ENCODE data around the gene TEAD3.

DNA sequence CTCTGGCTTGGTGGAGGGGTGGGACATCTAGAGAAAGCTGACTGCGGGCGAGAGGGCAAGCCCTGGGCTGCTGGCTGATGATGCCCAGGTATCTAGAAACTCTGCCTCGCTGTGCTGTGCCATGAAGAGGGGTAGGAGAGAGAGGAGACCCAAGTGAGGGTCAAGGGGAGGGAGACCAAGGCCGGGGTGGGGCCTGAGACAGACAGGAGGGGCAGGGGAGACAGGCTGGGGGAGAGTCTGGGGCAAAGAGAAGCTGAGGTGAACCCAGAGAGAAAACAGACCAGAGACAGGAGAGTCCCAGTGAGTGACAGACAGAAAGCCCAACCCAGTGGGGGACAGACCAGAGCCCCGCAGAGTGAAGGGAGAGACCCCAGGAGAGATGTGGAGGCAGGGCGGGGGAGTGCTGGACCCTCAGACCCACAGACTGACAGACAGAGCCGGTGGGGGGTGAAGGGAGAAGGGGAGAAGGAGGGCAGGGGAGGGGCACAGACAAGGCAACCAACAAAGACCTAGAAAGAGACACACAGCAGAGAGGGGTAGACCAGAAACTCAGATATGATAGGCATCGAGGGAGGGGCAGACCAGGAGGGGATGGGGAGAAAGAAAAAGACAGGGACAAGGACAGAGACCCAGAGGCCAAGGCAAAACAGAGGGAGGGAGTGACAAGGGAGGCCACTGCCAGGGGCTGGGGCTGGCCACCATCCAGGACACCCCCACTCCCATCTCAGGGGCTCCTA lies 5.9 kb downstream of the TEAD3 start:
- TF ChIP-seq, protein P1, sequence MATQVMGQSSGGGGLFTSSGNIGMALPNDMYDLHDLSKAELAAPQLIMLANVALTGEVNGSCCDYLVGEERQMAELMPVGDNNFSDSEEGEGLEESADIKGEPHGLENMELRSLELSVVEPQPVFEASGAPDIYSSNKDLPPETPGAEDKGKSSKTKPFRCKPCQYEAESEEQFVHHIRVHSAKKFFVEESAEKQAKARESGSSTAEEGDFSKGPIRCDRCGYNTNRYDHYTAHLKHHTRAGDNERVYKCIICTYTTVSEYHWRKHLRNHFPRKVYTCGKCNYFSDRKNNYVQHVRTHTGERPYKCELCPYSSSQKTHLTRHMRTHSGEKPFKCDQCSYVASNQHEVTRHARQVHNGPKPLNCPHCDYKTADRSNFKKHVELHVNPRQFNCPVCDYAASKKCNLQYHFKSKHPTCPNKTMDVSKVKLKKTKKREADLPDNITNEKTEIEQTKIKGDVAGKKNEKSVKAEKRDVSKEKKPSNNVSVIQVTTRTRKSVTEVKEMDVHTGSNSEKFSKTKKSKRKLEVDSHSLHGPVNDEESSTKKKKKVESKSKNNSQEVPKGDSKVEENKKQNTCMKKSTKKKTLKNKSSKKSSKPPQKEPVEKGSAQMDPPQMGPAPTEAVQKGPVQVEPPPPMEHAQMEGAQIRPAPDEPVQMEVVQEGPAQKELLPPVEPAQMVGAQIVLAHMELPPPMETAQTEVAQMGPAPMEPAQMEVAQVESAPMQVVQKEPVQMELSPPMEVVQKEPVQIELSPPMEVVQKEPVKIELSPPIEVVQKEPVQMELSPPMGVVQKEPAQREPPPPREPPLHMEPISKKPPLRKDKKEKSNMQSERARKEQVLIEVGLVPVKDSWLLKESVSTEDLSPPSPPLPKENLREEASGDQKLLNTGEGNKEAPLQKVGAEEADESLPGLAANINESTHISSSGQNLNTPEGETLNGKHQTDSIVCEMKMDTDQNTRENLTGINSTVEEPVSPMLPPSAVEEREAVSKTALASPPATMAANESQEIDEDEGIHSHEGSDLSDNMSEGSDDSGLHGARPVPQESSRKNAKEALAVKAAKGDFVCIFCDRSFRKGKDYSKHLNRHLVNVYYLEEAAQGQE (IDR thresholded peaks at IDR 0.05; ENCODE audit: low read depth), result no peak
- TF ChIP-seq TEAD4 (IDR thresholded peaks at IDR 0.05), result no peak
